Thoracic aorta (tissue), 2 donors: ENCODE measurements around the gene PTGDS. TPM values are rescaled to one million over a fixed set of nuclear protein-coding genes. Genes with fewer than 3 reads are reported as not detected.

Experiments
- ATAC-seq: fragments of 150-250 bp; one replicate; pipeline ENCODE4 v1.8.0; 2017; ENCODE audit warnings: low read depth; ENCODE audit not compliant: insufficient number of reproducible peaks, low FRiP score
- DNase-seq: peaks from one replicate; pipeline ENCODE4 v3.0.0-alpha.2; 2020; ENCODE audit warnings: low spot score
- H3K27ac ChIP-seq, 2 donors: fragments of 200-600 bp; sonication (generic); 1 replicate in 1 of 2; 2 replicates in 1 of 2; pipeline ENCODE4 v1.5.1; 2016; ENCODE audit warnings: mild to moderate bottlenecking in 2 of 2, moderate library complexity in 2 of 2
- H3K27me3 ChIP-seq: fragments of 200-600 bp; sonication (generic); replicated peaks from 2 replicates; pipeline ENCODE4 v1.6.0; 2016; ENCODE audit warnings: mild to moderate bottlenecking; ENCODE audit not compliant: insufficient read depth
- H3K36me3 ChIP-seq: fragments of 200-600 bp; sonication (generic); one replicate; pipeline ENCODE4 v1.5.1; 2016
- H3K4me1 ChIP-seq, 2 donors: fragments of 200-600 bp; sonication (generic); 1 replicate in 1 of 2; 2 replicates in 1 of 2; pipeline versions ENCODE4 v1.5.1 to v1.6.0; 2016; ENCODE audit warnings: low read depth in 2 of 2, mild to moderate bottlenecking in 1 of 2; ENCODE audit not compliant: control insufficient read depth in 1 of 2
- H3K4me3 ChIP-seq: fragments of 200-600 bp; sonication (generic); 2 replicates; pipeline ENCODE4 v1.5.1; 2016; ENCODE audit warnings: mild to moderate bottlenecking
- H3K9me3 ChIP-seq: fragments of 200-600 bp; sonication (generic); 2 replicates; pipeline ENCODE4 v1.5.1; 2016
- CTCF ChIP-seq: fragments of 200-600 bp; sonication (generic); IDR thresholded peaks from one replicate; pipeline ENCODE4 v1.5.1; 2019; ENCODE audit warnings: antibody characterized with exemption
- total RNA-seq, 2 donors: library from RNA; depleted of rRNA; stranded (reverse); fragments of >200 nt; gene quantifications; one replicate each; pipeline versions ENCODE4 v1.1.0 to v1.2.3, GENCODE V29; 2016

PTGDS gene
- total RNA-seq, 2 donors from 2014 or later: 66.1 to 89.5 TPM

GRCh38 chr9:137020771-137021567 lies 43.7 kb downstream of the PTGDS start:
- peaks cover 14% of the 10 kb centered on the region for H3K36me3 ChIP-seq

GRCh38 chr9:137021568-137021978 lies 44.3 kb downstream of the PTGDS start:
- no peaks in the 10 kb centered on the region for H3K9me3 ChIP-seq
- DNase-seq (no peak), ATAC-seq (no peak)
- peaks cover 0 to 6% of the 10 kb centered on the region in 2 donors for H3K4me1 ChIP-seq
- no peak overlapping the region for H3K27ac ChIP-seq
- peaks cover 12% of the 10 kb centered on the region for H3K36me3 ChIP-seq
- no peaks in the 10 kb centered on the region for H3K27me3 ChIP-seq
- H3K4me3 ChIP-seq: no peak overlapping the region
- no peak for TF ChIP-seq CTCF

More at GRCh38 chr9:137020771-137021567, 43.7 kb downstream of the PTGDS start:
- no peak for TF ChIP-seq CTCF
- H3K9me3 ChIP-seq: no peaks in the 10 kb centered on the region
- H3K4me1 ChIP-seq: peaks cover 0 to under 1% of the 10 kb centered on the region in 2 donors
- H3K27ac ChIP-seq: no peak overlapping the region
- no peak overlapping the region for H3K4me3 ChIP-seq
- no peak for ATAC-seq
- DNase-seq: no peak
- no peaks in the 10 kb centered on the region for H3K27me3 ChIP-seq

GRCh38 chr9:137021979-137022661 lies 44.8 kb downstream of the PTGDS start:
- Histone ChIP-seq H3K4me1 (peaks cover 5 to 12% of the 10 kb centered on the region in 2 donors), H3K27me3 (no peaks in the 10 kb centered on the region), H3K9me3 (no peaks in the 10 kb centered on the region), H3K4me3 (no peak overlapping the region), H3K36me3 (peaks cover 10% of the 10 kb centered on the region), H3K27ac (no peak overlapping the region)
- no peak for ATAC-seq
- TF ChIP-seq CTCF: no peak
- DNase-seq: no peak

- Histone ChIP-seq H3K4me3 (no peak overlapping the region), H3K4me1 (peaks cover 8 to 17% of the 10 kb centered on the region in 2 donors), H3K9me3 (no peaks in the 10 kb centered on the region), H3K27me3 (no peaks in the 10 kb centered on the region), H3K36me3 (peaks cover 5% of the 10 kb centered on the region), H3K27ac (no peak overlapping the region)
- TF ChIP-seq CTCF: no peak
- ATAC-seq (no peak), DNase-seq (no peak)
These were observed 45.3 kb downstream of the PTGDS start for GRCh38 chr9:137022662-137023008.

- Histone ChIP-seq H3K27ac (no peak overlapping the region), H3K4me1 (peaks cover 8 to 17% of the 10 kb centered on the region in 2 donors), H3K9me3 (no peaks in the 10 kb centered on the region), H3K4me3 (no peak overlapping the region), H3K36me3 (no peaks in the 10 kb centered on the region), H3K27me3 (no peaks in the 10 kb centered on the region)
- no peak for DNase-seq
- ATAC-seq: no peak
- TF ChIP-seq CTCF: no peak
These were observed 45.9 kb downstream of the PTGDS start for GRCh38 chr9:137023157-137023556.
